K562 (cell line): ENCODE results near the gene KLK13.

Experiments used
- ARHGAP35 ChIP-seq: fragments of 450-650 bp; IDR thresholded peaks from 2 replicates; pipeline ENCODE4 v1.6.1; 2018; ENCODE audit not compliant: partially characterized antibody
- CREB1 ChIP-seq, 2 experiments: sonication (generic) in 1 of 2; formaldehyde crosslinking in 1 of 2; IDR thresholded peaks; 2 replicates each; pipeline versions ENCODE4 v1.6.1 to v1.8.0; 2012 to 2022; ENCODE audit warnings: inconsistent platforms in 1 of 2, mild to moderate bottlenecking in 1 of 2, missing genetic modification reagents in 1 of 2, moderate library complexity in 1 of 2
- JUN ChIP-seq, 2 experiments: sonication (generic) in 1 of 2; formaldehyde crosslinking in 1 of 2; IDR thresholded peaks; 2 replicates each; pipeline versions ENCODE4 v1.6.1 to v1.8.0; 2012 to 2022; ENCODE audit warnings: borderline replicate concordance in 2 of 2, mild to moderate bottlenecking in 2 of 2, improper control_type of control experiment in 1 of 2, low read depth in 1 of 2, low read length in 1 of 2, missing genetic modification reagents in 1 of 2
- NFIC ChIP-seq: fragments of 450-650 bp; IDR thresholded peaks from 2 replicates; pipeline ENCODE4 v1.6.1; 2017; ENCODE audit warnings: mild to moderate bottlenecking, inconsistent platforms
- TAF1 ChIP-seq: IDR thresholded peaks from 2 replicates; pipeline ENCODE4 v1.6.1; 2011; ENCODE audit warnings: mild to moderate bottlenecking, low read length, moderate library complexity; ENCODE audit not compliant: insufficient read depth, control insufficient read depth, severe bottlenecking; ENCODE audit errors: extremely low read depth
- ZNF146 ChIP-seq: IDR thresholded peaks from one replicate; pipeline ENCODE4 v1.6.1; 2018; ENCODE audit warnings: missing compliant biosample characterization; ENCODE audit not compliant: unreplicated experiment

GRCh38 chr19:51093101-51093500 lies 28.2 kb upstream of the KLK13 start:
- TF ChIP-seq TAF1 = no peak
- no peak for TF ChIP-seq ARHGAP35
- no peak for TF ChIP-seq ZNF146
- TF ChIP-seq CREB1 (IDR thresholded peaks at IDR 0.05) = no peak
- no peak for TF ChIP-seq CREB1 (CRISPR knock-in tag; IDR thresholded peaks at IDR 0.05)
- TF ChIP-seq JUN (IDR thresholded peaks at IDR 0.05; ENCODE audit: borderline replicate concordance, low read depth, low read length) = no peak
- TF ChIP-seq JUN (CRISPR knock-in tag; IDR thresholded peaks at IDR 0.05; ENCODE audit: borderline replicate concordance) = no peak
- no peak for TF ChIP-seq NFIC
